GM10248 (cell line): Measurements from ENCODE around the gene KIAA0513.

ENCODE experiments used
- CTCF ChIA-PET: fragments of 300-600 bp; sonication (Branson Sonifier 250); formaldehyde crosslinking; extraction: SDS; loops from one replicate; lab custom pipeline; 2021; ENCODE audit warnings: antibody characterized with exemption; lab: Yijun Ruan, JAX
- POLR2A ChIA-PET: fragments of 350-650 bp; sonication (Branson Sonifier 250); formaldehyde crosslinking; extraction: SDS; loops from one replicate; lab custom pipeline; 2020; ENCODE audit warnings: antibody characterized with exemption; lab: Yijun Ruan, JAX
- DNase-seq: peaks from one replicate; pipeline ENCODE4 v3.0.0; 2012; ENCODE audit errors: extremely low spot score
- TF ChIP-seq, protein P1 (sequence below): IDR thresholded peaks from 2 replicates; pipeline ENCODE4 v1.5.1; 2012; ENCODE audit warnings: mild to moderate bottlenecking, low read depth; ENCODE audit errors: extremely low read depth, missing control alignments, control extremely low read depth

Gene KIAA0513

DNA sequence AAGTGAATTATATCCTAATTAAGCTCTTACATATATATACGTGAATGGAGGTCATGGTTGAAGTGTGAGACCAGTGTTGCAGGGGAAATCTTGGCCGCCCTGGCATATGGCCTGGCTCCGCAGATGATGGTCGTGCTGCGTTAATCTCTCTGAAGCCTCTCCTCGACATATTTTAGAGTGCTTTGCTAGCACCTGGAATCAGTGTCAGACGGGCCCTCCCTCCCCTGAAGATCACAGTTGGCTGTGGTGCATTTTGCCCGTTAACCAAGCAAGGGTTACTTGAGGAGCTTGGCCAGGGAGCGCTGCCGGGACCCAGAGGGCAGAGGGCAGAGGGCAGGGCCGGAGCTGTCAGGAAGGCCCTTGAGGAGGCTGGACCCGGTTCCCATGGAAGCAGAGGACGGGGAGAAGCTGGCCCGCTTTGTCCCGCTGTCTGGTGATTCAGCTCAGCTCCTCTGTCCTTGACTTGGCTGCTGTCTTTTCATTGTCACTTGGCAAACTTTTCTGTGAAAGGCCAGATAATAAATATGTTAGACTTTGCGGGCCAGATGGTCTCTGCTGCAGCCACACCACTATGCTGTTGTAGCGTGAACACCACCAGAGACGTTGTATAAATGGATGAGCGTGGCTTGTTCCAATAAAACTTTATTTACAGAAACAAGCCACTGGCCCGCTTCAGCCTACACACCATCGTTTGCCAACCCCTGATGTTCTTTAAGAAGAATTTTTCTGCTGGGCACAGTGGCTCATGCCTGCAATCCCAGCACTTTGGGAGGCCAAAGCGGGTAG, 52.4 kb downstream of the KIAA0513 start:
- TF ChIP-seq, protein P1, sequence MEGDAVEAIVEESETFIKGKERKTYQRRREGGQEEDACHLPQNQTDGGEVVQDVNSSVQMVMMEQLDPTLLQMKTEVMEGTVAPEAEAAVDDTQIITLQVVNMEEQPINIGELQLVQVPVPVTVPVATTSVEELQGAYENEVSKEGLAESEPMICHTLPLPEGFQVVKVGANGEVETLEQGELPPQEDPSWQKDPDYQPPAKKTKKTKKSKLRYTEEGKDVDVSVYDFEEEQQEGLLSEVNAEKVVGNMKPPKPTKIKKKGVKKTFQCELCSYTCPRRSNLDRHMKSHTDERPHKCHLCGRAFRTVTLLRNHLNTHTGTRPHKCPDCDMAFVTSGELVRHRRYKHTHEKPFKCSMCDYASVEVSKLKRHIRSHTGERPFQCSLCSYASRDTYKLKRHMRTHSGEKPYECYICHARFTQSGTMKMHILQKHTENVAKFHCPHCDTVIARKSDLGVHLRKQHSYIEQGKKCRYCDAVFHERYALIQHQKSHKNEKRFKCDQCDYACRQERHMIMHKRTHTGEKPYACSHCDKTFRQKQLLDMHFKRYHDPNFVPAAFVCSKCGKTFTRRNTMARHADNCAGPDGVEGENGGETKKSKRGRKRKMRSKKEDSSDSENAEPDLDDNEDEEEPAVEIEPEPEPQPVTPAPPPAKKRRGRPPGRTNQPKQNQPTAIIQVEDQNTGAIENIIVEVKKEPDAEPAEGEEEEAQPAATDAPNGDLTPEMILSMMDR: no peak
- no peak for DNase-seq
- POLR2A ChIA-PET: no interaction called here
- CTCF ChIA-PET: interaction anchor here (1.2 to 3.2 kb wide), 2 partner anchors 24 to 46 kb away, joined by 3 to 8 read pairs; no protein-coding TSS in a partner anchor

DNA sequence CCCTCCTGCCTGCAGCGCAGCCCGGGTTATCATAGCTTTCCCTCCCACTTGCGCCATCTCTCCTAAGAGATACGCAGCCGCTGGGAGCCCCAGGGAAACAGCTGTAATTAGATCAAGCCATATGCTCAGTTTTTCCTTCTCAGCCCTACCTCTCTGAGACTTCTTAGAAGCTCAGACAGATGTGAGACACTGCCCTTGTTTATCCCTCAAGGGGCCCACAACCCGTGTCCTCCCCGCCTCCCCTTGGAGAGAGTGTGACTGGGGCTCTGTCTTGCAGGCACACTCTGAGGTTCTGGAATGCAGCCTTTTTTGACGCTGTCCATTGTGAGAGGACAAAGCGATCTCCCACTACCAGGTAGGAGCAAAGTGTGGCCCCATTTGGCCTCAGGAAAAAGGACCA, 53.4 kb downstream of the KIAA0513 start:
- CTCF ChIA-PET: interaction anchor here (1.2 to 3.2 kb wide), 2 partner anchors 25 to 47 kb away, joined by 3 to 8 read pairs; no protein-coding TSS in a partner anchor

DNA sequence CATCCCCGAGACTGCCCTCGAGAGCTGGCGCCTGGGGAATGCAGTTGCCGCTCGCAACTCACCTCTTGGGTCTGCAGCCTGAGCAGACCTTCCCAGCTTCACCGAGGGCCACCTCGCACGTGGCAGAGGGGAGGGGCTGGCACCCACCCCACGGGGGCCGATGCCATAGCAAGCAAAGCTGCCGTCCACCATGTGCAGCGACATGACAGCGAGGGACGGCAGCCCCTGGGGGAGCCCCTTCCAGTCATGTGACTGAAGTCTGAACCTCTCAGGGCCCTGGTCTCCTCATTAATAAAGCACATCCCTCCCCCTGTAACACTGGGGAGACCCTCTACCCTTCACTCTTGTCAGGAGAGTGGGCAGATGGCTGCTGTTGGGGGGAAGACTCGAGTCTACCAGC, 54.2 kb downstream of the KIAA0513 start:
- TF ChIP-seq, protein P1: no peak
- POLR2A ChIA-PET: no interaction called here
- no peak for DNase-seq
- CTCF ChIA-PET: interaction anchor here (1.3 to 3.2 kb wide), 2 partner anchors 26 to 334 kb away, joined by 3 to 8 read pairs; no protein-coding TSS in a partner anchor

More for the DNA sequence above, 53.4 kb downstream of the KIAA0513 start:
- POLR2A ChIA-PET: no interaction called here
- no peak for DNase-seq
- TF ChIP-seq, protein P1: no peak

DNA sequence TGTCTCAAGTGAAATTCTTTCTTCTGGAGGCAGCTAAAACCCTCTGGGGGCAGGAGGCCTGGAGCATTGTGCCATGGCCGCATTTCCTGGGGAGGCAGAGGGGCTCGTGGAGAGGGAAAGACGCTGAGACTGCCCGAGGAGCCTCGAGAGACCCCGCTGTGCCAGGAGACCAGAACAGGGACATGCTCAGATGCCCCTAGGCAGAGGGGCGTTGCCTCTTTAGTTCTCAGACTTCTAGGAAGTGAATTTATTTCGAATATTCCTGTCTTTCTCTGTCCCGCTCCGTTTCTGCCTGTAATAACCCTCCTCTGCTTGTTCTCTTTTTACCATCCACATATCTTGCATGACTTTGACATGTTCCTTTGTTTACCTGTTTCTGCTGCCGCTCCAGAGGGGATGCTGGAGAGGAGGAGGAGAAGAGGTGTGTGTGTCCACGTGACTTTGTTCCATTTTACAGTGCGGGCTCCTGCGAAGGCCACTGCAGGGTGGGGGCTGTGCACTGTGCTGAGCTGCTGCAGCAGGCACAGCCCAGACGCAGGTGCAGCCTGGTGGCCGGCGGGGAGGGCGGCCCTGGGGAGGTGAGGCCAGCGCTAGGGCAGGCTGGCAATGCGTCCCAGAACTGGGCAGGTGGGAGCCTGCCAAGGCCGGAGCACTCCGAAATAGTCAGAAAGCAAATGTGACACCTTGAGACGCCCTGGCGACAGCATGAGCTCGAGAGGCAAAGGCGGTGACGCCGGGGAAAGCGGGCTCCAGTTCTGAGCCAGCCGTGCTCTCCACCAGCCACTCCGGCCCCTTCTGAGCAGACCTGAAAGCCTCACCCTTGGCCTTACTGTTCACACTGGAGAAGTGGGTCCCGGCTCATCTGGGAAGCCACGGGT, 54.8 kb downstream of the KIAA0513 start:
- ChIA-PET POLR2A (no interaction called here), CTCF (interaction anchor here (1.3 to 3.2 kb wide), 5 partner anchors 23 to 338 kb away, joined by 3 to 8 read pairs (median 3); no protein-coding TSS in a partner anchor)
- TF ChIP-seq, protein P1: no peak
- DNase-seq: peak; percentile 52

DNA sequence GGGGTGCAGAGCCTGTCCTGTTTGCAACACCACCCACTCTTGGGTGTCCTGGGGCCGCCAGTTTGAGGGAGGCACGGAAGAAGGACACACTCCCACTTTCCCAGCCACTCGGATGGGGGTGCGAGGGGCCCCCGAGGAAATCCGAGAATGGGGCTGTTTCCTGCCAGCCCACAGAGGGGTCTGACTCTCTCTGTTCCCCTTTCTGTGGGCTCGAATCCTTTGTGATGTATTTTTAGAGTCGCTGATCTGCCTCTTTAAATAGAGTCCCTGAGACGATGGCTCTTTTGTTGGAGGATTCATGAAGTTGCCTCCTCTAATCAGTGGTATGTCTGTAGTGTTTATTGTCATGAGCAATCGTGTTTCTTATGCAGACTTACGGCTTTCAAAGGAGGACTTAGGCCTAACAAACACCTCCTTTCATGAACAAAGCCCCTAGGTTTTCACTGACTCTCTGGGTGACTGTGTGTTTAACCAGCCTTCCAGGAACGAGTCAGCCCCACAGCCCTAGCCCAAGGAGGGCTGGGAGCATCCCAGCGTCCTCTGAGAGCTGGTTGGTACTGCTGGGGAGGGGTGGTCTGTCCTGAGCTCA, 55.5 kb downstream of the KIAA0513 start:
- CTCF ChIA-PET: interaction anchor here (1.1 to 2.0 kb wide), 4 partner anchors 22 to 337 kb away, joined by 3 to 6 read pairs (median 3); no protein-coding TSS in a partner anchor
- TF ChIP-seq, protein P1: no peak
- POLR2A ChIA-PET: no interaction called here
- DNase-seq: peak; percentile 45
